Heart right ventricle (tissue), 16 donors: ENCODE data around the gene CLMP. TPM values are rescaled to one million over a fixed set of nuclear protein-coding genes. Genes with fewer than 3 reads are reported as not detected.

Experiments
- ATAC-seq, 8 donors: fragments of 200-7000 bp; cut with Tn5 transposase; one replicate each; pipeline ENCODE4 v1.9.1; 2020; ENCODE audit warnings: mild to moderate bottlenecking in 8 of 8, moderate library complexity in 8 of 8, moderate number of reproducible peaks in 1 of 8
- DNase-seq, 2 donors: peaks; one replicate each; pipeline ENCODE4 v3.0.0-alpha.2; 2020
- H3K27ac ChIP-seq, 10 donors: fragments of 200-600 bp; sonication (generic) in 2 of 10; one replicate each; pipeline versions ENCODE4 v1.5.0 to v1.8.0; 2020 to 2022; ENCODE audit warnings: mild to moderate bottlenecking in 3 of 10
- H3K27me3 ChIP-seq, 7 donors: fragments of 200-600 bp; one replicate each; pipeline ENCODE4 v1.8.0; 2021 to 2022; ENCODE audit warnings: mild to moderate bottlenecking in 2 of 7
- H3K36me3 ChIP-seq, 9 donors: fragments of 200-600 bp; sonication (generic) in 1 of 9; one replicate each; pipeline versions ENCODE4 v1.5.0 to v1.8.0; 2020 to 2022; ENCODE audit warnings: mild to moderate bottlenecking in 2 of 9
- H3K4me1 ChIP-seq, 9 donors: fragments of 200-600 bp; sonication (generic) in 1 of 9; one replicate each; pipeline versions ENCODE4 v1.5.0 to v1.8.0; 2020 to 2022; ENCODE audit warnings: mild to moderate bottlenecking in 4 of 9
- H3K4me3 ChIP-seq, 10 donors: fragments of 200-600 bp; sonication (generic) in 2 of 10; one replicate each; pipeline versions ENCODE4 v1.5.0 to v1.8.0; 2020 to 2022; ENCODE audit warnings: mild to moderate bottlenecking in 7 of 10, moderate library complexity in 2 of 10
- H3K9me3 ChIP-seq, 11 donors: fragments of 200-600 bp in 10 of 11; sonication (generic) in 2 of 11; one replicate each; pipeline versions ENCODE4 v1.5.0 to v1.8.0; 2013 to 2022; ENCODE audit warnings: mild to moderate bottlenecking in 2 of 11, control low read depth in 1 of 11, moderate library complexity in 1 of 11
- WGBS, 2 donors: extraction: QIAGEN DNeasy Blood & Tissue Kit; methylation state at CpG; one replicate each; pipeline ENCODE4 v1.1.7; 2013; ENCODE audit warnings: inconsistent platforms in 1 of 2; 5-methylcytosine and 5-hydroxymethylcytosine counted together
- intact Hi-C, 10 donors: fragments of 100-400 bp; cut with DNase I; formaldehyde crosslinking; loops; one replicate each; pipeline versions ENCODE4 v1.11.1 to v1.14.2; 2022
- polyA plus RNA-seq, 2 donors: library from polyadenylated mRNA; stranded (reverse); fragments of 200-250 nt; gene quantifications; one replicate each; pipeline ENCODE4 v1.2.3, GENCODE V29; 2013
- total RNA-seq, 10 donors: library from RNA; stranded (reverse); fragmentation: NEBNext Ultra II Directional in 3 of 10; extraction: Animal tissue kit (Norgen Biotek cat#: 25700) in 3 of 10; gene quantifications; one replicate each; pipeline versions ENCODE4 v1.2.1 to v1.2.4, GENCODE V29; 2021 to 2023
- TF ChIP-seq, protein P1 (sequence below), 9 donors: fragments of 200-600 bp; sonication (generic) in 2 of 9; IDR thresholded peaks; one replicate each; pipeline versions ENCODE4 v1.5.0 to v1.8.0; 2021 to 2022; ENCODE audit warnings: antibody characterized with exemption in 9 of 9, mild to moderate bottlenecking in 5 of 9, moderate library complexity in 1 of 9
- donor health status: Arrhythmogenic right ventricular cardiomyopathy.
- donor health status: ischemic (EF 13 %, LVEDD 7.1; RV severe dilation, severe dysfunction).
- donor health status: healthy with polysubstance abuse.
- donor health status: DM: no; HTN: yes; CAD: no.
- donor health status: DM: no; HTN: no; CAD: no.
- donor health status: ischemic (EF 25% LVEDD 6.9; RV normal size, moderate dysfunction).
- donor health status: ischemic (EF 25% LVEDD 5.7; RV mildly dilated, moderate dysfunction).
- donor health status: healthy.
- donor health status: DM: yes; HTN: yes; CAD: no.
- donor health status: Ischemic cardiomyopathy.
- donor health status: ischemic (EF 35%, LVEDD 5.7; RV mildly dilated, moderate dysfunction).
- donor health status: nonischemic (EF 11% LVEDD 7.7; RV severe dilation, severe dysfunction).
- donor health status: DM: yes; HTN: yes; CAD: no.
- donor health status: PGD.
- donor health status: ischemic (EF 29% LVEDD 5.4; RV normal size, mild dysfunction).
- donor health status: nonischemic (EF 23%, LVEDD 6.1; RV moderate dilation, normal function).

The CLMP gene
- total and polyA plus RNA-seq, 12 donors, result 1.9 to 16.9 (median 5.2) TPM

DNA sequence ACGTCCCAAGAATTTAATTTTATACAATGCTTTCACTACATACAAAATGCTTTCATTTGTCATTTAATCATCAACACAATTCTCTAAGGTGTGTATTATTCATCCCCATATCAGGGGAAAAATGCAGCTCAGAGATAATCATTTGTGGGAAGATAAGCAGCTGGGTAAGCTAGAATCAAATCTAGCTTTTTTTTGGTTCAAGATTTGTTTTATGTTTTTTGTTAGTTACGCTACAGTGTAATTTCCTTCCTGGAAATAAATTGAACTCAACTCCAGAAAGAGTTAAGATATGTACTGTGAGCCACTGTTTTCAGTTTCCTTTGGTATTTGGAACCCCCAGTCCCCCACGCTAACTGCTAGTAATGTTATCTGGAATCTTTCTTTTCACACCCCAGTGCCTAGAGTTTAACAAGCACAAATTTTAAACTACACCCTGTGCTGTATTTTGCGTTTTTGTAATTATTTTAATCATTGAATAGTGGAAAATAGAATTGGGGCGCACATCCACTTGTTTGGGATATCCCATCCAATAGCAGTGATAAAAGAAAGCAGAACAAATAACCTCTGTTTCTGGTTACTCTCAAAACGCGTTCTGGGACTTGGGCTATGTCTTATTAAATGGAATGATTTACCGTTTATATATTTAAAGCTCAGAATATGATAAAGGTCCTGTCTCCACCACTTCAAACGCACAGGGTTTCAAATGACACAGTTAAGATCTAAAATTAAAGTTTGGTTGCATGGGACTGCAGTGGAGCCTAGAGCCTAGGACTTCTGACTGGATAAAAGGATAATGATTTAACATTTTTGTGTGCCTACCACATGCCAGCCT, 131.0 kb downstream of the CLMP start:
- Histone ChIP-seq H3K36me3 (peaks cover 0 to 26% (median 14%) of the 10 kb centered on the region in 9 donors), H3K27me3 (no peaks in the 10 kb centered on the region), H3K9me3 (no peaks in the 10 kb centered on the region), H3K4me3 (peak overlapping the region in 9 of 10 donors; percentile 67 to 96 (median 86)), H3K4me1 (peaks cover 5 to 58% (median 37%) of the 10 kb centered on the region in 9 donors), H3K27ac (peak overlapping the region; percentile 99 to 100 (median 100))
- DNase-seq (no peak), ATAC-seq (no peak)
- TF ChIP-seq, protein P1, sequence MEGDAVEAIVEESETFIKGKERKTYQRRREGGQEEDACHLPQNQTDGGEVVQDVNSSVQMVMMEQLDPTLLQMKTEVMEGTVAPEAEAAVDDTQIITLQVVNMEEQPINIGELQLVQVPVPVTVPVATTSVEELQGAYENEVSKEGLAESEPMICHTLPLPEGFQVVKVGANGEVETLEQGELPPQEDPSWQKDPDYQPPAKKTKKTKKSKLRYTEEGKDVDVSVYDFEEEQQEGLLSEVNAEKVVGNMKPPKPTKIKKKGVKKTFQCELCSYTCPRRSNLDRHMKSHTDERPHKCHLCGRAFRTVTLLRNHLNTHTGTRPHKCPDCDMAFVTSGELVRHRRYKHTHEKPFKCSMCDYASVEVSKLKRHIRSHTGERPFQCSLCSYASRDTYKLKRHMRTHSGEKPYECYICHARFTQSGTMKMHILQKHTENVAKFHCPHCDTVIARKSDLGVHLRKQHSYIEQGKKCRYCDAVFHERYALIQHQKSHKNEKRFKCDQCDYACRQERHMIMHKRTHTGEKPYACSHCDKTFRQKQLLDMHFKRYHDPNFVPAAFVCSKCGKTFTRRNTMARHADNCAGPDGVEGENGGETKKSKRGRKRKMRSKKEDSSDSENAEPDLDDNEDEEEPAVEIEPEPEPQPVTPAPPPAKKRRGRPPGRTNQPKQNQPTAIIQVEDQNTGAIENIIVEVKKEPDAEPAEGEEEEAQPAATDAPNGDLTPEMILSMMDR (IDR thresholded peaks at IDR 0.05), result no peak
- WGBS, 2 donors, result 19 to 24% methylated on average over 9 of the region's 9 CpGs
- intact Hi-C loops, result loop anchor here in 4 of 10 donors (2.0 to 5.0 kb wide), 3 partner anchors 38 to 73 kb away; no protein-coding TSS in a partner anchor

DNA sequence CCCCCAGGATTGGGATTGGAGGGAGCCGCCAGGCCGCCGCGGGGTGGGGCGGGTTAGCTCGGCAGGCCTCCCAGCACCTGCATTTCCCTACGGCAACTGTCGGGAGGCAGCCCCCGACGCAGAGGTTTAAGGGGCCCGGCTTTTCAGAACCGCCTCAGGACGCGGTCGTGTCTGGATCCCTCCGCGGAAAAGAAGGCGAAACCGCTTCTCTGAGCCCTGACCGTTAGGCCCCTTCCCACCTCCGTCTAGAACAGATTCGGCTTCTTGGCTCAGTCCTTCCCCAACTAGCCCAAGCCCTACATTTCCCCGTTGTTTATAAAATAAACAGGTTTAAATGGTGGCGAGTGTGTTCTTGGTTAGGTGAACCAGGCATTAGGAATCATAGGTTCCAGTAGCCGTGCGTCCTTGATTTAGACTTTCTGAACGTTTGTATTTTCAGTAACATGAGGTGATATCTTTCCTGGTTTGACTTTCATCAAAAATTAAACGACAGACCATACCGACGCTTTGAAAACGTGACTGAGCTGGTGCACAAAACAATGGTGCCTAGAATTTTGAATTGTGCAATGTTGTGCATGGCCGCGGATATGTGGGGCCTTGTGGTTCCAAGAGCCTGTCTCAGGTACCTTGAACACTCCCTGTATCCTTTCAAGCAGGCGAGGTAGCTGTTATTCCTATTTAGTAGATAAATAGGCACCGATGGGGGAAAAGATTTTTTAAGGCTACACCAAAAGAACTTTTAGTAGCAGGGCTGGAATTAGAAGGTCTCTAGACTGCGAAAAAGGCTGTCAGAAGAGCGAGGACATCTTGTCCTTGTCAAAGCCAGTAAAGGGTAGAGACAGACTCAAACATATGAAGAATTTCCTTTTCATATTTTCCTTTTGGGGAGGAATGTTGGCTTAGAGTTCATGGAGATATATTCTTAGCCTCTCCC, 131.9 kb downstream of the CLMP start:
- WGBS, 2 donors, result 1 to 3% methylated on average over 37 of the region's 37 CpGs
- Histone ChIP-seq H3K36me3 (peaks cover 0 to 34% (median 22%) of the 10 kb centered on the region in 9 donors), H3K9me3 (no peaks in the 10 kb centered on the region), H3K4me1 (peaks cover 11 to 61% (median 45%) of the 10 kb centered on the region in 9 donors), H3K27ac (peak overlapping the region; percentile 99 to 100 (median 100)), H3K27me3 (no peaks in the 10 kb centered on the region), H3K4me3 (peak overlapping the region; percentile 67 to 96 (median 85))
- peak in 5 of 8 donors; percentile 8 to 32 (median 20) for ATAC-seq
- peak in 1 of 2 donors; percentile 50 for DNase-seq
- intact Hi-C loops, result loop anchor here in 4 of 10 donors (2.0 to 5.0 kb wide), 3 partner anchors 39 to 74 kb away; no protein-coding TSS in a partner anchor
- TF ChIP-seq, protein P1 (IDR thresholded peaks at IDR 0.05), result no peak

DNA sequence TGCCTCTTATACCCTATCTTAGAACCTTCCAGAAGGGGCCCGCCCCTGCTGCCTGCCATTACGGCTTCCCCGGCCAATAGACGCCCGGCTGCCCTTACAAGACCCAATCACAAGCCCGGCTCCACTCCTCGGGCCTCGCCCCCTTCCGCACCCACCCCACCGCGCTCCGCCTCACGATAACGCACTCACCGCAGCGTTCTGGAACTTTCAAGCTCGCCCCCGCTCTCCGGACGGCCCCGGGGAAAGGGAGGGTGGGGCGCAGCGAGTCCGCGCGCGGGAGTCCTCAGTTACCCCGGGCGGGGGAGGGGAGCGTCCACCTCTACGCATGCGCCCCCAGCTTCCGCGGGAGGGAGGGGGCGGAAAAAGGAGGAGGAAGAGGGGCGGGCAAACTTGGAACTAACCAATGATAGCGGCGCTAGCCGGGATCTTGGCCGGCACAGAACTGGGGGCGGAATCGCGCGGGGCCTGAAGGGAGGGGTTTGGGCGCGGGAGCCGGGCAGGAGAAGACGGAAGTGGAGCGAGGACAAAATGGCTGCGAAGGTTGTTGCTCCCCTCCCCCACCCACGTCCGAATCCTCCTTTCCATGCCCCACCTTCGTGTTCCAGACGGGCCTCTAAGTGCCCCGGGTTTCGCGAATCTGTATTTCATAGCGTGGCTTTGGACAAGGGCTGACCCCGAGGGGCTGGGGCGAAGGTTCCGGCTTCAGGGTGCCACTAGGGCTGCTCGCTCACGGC, 132.7 kb downstream of the CLMP start:
- H3K27me3 ChIP-seq, result no peaks in the 10 kb centered on the region
- WGBS, 2 donors, result 0 to 1% methylated on average over 57 to 63 of the region's 63 CpGs
- no peaks in the 10 kb centered on the region for H3K9me3 ChIP-seq
- DNase-seq, result peak; percentile 98 to 99
- peaks cover 0 to 43% (median 31%) of the 10 kb centered on the region in 9 donors for H3K36me3 ChIP-seq
- intact Hi-C loops, result loop anchor here in 4 of 10 donors (2.0 to 5.0 kb wide), 3 partner anchors 40 to 74 kb away; no protein-coding TSS in a partner anchor
- H3K4me1 ChIP-seq, result peaks cover 14 to 70% (median 54%) of the 10 kb centered on the region in 9 donors
- TF ChIP-seq, protein P1 (IDR thresholded peaks at IDR 0.05), result peak in 1 of 9 donors; percentile 9
- H3K27ac ChIP-seq, result peak overlapping the region; percentile 99 to 100 (median 100)
- H3K4me3 ChIP-seq, result peak overlapping the region; percentile 67 to 96 (median 88)
- peak; percentile 92 to 96 (median 93) for ATAC-seq
